ENCODE measurements around the gene ZNF283.
"Not testable (repeated sequence)": the region's sequence is repeated elsewhere in the genome, so short reads cannot be mapped to it uniquely, and the experiment has no call there.

The ZNF283 gene

DNA sequence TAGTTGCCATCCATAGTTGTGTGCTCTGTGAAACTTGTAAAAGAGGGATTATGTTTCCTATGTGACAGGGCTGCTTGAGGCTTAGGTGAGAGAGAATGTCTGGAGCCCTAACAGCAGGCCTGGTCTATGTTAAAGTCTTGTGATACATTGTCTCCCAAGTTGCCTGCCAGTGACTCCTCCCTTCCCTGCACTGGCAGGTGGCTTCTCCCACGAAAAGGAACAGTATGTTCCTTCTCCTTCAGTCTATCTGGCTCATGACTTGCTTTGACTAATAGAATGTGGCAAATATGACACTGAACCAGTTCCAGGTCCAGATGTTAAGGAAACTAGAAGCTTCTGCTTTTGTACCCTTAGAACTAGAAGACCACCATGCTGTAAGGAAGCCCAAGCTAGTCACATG is 40.5 kb upstream of the ZNF283 start:
- no peak overlapping the region for H3K4me3 ChIP-seq (ENCODE audit: low read length)
- H3K36me3 ChIP-seq (ENCODE audit: insufficient read depth, low read length), result no peaks in the 10 kb centered on the region

DNA sequence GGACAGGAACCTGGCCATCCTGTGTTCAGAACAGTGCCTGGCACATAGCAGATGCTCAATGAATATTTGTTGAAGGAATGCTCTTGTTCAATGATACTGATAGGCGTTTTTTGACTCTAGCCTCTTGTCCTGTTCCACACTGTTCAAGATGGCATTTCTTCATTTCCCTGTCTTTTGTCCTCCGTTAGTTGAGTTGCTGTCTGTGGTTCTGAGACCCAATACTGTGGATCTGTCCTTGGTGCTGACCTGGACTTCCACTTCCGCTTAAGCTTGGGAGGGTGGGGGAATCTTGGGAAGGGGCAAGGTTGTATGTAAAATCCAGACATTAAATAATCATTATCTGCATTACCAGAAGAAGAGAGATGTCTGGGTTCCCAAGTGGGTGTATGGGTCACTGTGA is 38.1 kb upstream of the ZNF283 start:
- Histone ChIP-seq H3K27me3 (ENCODE audit: insufficient read depth, low read length) (peaks cover 2% of the 10 kb centered on the region), H3K4me3 (ENCODE audit: low read length) (no peak overlapping the region), H3K9me3 (ENCODE audit: low read length) (no peaks in the 10 kb centered on the region)

More for the DNA sequence above, 40.5 kb upstream of the ZNF283 start:
- H2AFZ ChIP-seq (ENCODE audit: low read depth, low read length), result no peak overlapping the region
- H3K27me3 ChIP-seq (ENCODE audit: insufficient read depth, low read length), result no peaks in the 10 kb centered on the region
- no peaks in the 10 kb centered on the region for H3K9me3 ChIP-seq (ENCODE audit: low read length)
- H3K4me1 ChIP-seq (ENCODE audit: insufficient read depth, low read length), result peaks cover 3% of the 10 kb centered on the region

DNA sequence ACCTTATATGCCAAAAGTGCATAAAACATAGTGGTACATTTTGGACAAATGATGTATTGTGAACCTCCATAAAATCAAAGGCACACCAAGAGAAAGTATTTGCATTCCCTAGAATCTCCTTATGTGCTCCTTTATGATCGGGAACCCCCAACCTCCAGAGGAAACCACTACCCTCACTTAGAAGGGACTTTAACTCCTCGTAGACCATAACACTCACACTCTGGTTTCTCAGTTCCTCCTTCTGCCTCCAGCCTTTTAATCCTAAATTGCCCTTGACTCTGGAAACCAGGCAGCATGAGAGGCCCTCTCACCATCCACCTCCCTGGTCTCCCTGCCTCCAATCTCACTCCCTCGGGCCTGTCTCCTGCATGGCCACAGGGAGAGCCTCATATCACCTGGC is 36.5 kb upstream of the ZNF283 start:
- Histone ChIP-seq H3K27me3 (ENCODE audit: insufficient read depth, low read length) (peaks cover 2% of the 10 kb centered on the region), H3K4me1 (ENCODE audit: insufficient read depth, low read length) (no peaks in the 10 kb centered on the region), H3K9me3 (ENCODE audit: low read length) (peaks cover 2% of the 10 kb centered on the region), H3K36me3 (ENCODE audit: insufficient read depth, low read length) (no peaks in the 10 kb centered on the region), H2AFZ (ENCODE audit: low read depth, low read length) (no peak overlapping the region), H3K4me3 (ENCODE audit: low read length) (no peak overlapping the region)

More for the DNA sequence above, 38.1 kb upstream of the ZNF283 start:
- Histone ChIP-seq H2AFZ (ENCODE audit: low read depth, low read length) (no peak overlapping the region), H3K36me3 (ENCODE audit: insufficient read depth, low read length) (no peaks in the 10 kb centered on the region), H3K4me1 (ENCODE audit: insufficient read depth, low read length) (peaks cover 3% of the 10 kb centered on the region)

DNA sequence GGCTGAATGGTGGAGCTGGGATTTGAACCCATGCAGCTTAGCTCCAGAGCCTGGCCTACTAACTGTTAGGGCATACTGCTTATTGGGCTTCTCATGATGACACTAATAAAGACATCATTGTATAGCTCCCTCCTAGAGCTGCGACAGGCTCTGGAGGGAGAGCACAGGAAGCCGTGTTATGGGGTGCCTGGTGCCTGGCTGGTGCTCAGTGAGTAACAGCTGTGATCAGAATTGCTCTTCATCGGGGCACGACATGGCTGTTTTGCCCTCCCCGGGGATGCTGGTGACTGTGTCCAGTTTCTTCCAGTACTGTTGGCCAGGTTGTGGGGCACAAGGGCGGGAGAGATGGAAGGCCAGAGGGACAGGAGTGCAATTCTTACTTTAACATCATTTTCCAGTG is 30.0 kb upstream of the ZNF283 start:
- Histone ChIP-seq H3K27me3 (ENCODE audit: insufficient read depth, low read length) (peaks cover 47% of the 10 kb centered on the region), H3K36me3 (ENCODE audit: insufficient read depth, low read length) (no peaks in the 10 kb centered on the region), H3K4me3 (ENCODE audit: low read length) (no peak overlapping the region), H3K9me3 (ENCODE audit: low read length) (peaks cover 8% of the 10 kb centered on the region), H3K4me1 (ENCODE audit: insufficient read depth, low read length) (peaks cover 2% of the 10 kb centered on the region), H2AFZ (ENCODE audit: low read depth, low read length) (no peak overlapping the region)

DNA sequence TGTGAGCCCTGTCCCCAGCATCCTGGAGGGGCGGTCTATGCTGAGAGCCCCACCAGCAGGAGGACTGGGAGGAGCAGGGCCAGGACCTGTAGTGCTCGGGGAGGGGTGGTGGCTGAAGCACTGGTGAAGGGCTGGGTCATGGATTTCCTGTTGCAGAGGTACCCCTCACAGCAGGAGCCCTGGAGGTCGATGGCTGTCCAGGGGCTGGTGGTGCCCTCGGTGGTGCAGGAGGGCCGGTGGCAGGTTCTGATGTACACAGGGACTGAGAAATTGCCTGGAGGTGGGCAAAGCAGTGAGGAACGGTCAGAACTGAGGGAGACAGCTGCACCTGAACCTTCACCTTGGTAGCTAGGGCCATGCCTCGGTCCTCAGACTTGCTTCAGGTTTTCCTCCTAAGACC is 29.6 kb upstream of the ZNF283 start:
- Histone ChIP-seq H3K4me1 (ENCODE audit: insufficient read depth, low read length) (peaks cover 2% of the 10 kb centered on the region), H3K36me3 (ENCODE audit: insufficient read depth, low read length) (no peaks in the 10 kb centered on the region), H3K27me3 (ENCODE audit: insufficient read depth, low read length) (peaks cover 47% of the 10 kb centered on the region)

DNA sequence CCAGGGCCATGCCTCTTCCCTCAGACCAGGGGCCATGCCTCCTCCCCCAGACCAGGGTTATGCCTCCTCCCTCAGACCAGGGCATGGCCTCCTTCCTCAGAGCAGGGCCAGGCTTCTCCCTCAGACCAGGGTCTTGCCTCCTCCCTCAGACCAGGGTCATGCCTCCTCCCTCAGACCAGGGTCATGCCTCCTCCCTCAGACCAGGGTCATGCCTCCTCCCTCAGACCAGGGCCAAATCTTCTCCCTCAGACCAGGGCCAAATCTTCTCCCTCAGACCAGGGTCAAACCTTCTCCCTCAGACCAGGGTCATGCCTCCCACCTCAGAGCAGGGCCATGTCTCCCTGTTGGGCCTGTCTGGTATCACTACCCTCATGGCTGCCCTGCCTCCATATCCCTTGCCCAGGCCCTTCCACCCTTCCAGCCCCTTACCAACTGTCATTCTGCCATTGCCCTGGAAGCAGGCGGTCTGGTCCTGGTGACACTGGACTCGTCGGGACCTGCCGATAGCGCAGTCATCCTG is 29.0 kb upstream of the ZNF283 start:
- Histone ChIP-seq H3K36me3 (ENCODE audit: insufficient read depth, low read length) (no peaks in the 10 kb centered on the region), H3K4me1 (ENCODE audit: insufficient read depth, low read length) (peaks cover 2% of the 10 kb centered on the region), H3K9me3 (ENCODE audit: low read length) (peaks cover 8% of the 10 kb centered on the region), H2AFZ (ENCODE audit: low read depth, low read length) (no peak overlapping the region), H3K4me3 (ENCODE audit: low read length) (no peak overlapping the region), H3K27me3 (ENCODE audit: insufficient read depth, low read length) (peaks cover 47% of the 10 kb centered on the region)

More for the DNA sequence above, 29.6 kb upstream of the ZNF283 start:
- Histone ChIP-seq H3K9me3 (ENCODE audit: low read length) (peaks cover 8% of the 10 kb centered on the region), H2AFZ (ENCODE audit: low read depth, low read length) (no peak overlapping the region), H3K4me3 (ENCODE audit: low read length) (no peak overlapping the region)

DNA sequence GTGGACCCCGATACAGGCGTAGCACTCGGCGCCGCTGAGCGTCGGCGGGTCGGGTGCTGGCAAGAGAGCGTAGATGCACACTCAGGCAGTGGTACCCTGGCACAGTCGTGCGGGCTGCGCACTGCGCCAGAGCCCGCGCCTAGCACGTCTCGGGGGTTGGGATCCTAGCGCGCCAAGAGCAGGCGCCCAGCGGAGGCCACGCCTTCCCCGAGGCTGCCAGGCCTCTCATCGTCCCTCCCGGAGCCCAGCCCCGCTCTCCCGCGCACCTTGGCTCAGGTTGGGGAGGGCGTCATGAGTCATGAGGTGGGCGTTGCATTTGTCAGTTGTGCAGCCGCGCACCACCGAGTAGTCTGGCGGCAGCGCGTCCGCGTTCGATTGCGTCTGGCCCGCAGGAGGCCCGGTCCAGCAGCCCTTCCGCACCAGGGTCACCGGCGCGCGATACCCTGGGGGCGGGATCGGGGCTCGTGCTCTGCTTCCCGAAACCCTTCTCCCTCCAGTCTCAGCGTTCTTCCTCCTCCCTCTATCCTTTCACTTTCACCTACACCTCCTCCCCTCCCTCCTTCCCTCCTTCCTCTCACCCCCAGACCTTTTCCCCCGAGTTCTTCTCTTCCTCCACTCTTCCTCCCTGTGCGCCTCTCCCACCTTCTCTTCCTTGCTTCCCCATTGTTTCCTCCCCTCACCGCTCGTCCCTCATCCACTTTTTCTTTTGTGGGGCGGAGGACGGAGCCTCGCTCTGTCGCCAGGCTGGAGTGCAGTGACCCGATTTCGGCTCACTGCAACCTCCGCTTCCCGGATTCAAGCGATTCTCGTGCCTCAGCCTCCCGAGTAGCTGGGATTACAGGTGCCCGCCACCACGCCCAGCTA is 28.3 kb upstream of the ZNF283 start:
- Histone ChIP-seq H3K27me3 (ENCODE audit: insufficient read depth, low read length) (peaks cover 44% of the 10 kb centered on the region), H3K4me3 (ENCODE audit: low read length) (peak overlapping the region; percentile 4), H3K9me3 (ENCODE audit: low read length) (peaks cover 8% of the 10 kb centered on the region), H2AFZ (ENCODE audit: low read depth, low read length) (peak overlapping the region; percentile 51), H3K4me1 (ENCODE audit: insufficient read depth, low read length) (peaks cover 2% of the 10 kb centered on the region), H3K36me3 (ENCODE audit: insufficient read depth, low read length) (no peaks in the 10 kb centered on the region)

DNA sequence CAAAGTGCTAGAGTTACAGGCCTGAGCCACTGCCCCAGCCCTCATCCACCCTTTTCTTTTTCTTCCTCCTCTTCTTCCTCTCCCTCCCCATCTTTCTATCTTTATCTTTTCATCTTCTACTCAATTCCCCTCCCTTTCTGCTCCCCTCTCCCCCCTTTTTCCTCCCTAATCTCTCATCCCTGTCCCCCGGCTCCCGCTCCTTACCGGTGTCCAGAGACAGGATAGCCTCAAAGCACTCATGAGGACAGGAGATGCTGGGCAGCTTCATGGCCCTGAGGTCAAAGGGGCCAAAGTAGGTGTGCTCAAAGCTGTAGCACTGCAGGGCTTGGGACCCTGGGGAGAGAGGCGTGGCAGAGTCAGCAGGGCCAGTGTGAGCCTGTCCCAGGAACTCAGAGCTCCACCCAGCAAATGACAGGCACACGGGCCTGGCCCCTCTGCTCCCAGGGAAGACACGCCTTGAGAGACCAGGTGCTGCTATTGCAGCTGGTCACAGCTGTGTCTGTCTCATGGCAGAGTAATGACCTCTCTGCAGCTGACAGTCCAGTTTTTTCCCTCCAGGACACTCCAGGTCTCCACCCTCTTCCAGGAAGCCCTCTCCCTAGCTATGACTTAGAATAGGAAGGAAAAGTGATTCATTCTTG is 27.5 kb upstream of the ZNF283 start:
- H3K36me3 ChIP-seq (ENCODE audit: insufficient read depth, low read length), result no peaks in the 10 kb centered on the region
- peaks cover 9% of the 10 kb centered on the region for H3K9me3 ChIP-seq (ENCODE audit: low read length)
- peaks cover 44% of the 10 kb centered on the region for H3K27me3 ChIP-seq (ENCODE audit: insufficient read depth, low read length)
- no peak overlapping the region for H3K4me3 ChIP-seq (ENCODE audit: low read length)
- peaks cover 2% of the 10 kb centered on the region for H3K4me1 ChIP-seq (ENCODE audit: insufficient read depth, low read length)
- H2AFZ ChIP-seq (ENCODE audit: low read depth, low read length), result no peak overlapping the region

DNA sequence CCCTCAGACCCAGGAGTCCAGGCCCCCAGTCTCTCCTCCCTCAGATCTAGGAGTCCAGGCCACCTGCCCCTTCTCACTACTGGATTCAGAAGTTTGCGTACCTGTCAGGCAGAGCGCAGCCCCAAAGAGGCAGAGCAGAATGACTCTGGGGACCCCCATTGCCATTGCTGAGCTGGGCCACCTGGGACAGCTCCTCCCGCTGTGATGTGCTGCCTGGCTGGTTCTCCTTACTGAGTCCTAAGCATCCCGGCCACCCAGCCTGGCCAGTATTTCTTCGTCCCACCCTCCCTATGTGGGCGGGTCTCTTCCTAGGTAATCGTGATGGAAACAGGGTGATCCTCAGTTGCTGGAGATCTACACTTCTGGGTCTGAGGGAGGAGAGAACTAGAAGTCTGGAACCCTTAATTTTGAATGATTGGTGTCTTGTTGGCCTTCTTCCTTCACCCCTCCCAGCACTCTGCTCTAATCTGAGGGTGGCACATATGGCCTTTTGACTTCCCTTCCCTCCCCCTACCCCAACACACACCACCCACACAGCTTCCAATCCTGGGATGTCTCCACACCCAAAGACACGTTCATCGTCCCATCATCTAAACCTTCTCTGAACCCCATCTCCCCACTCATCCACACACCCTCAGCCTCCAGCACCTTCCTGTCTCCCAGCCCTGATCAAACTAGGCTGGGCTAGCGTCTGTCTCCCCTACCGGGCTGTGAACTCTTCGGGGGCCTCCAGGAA is 24.7 kb upstream of the ZNF283 start, which contains the start of gene LYPD5:
LYPD5 (minus strand) TSS at position 232 of the 736 bp plus-strand sequence; CDS start at position 165, 67 bp downstream.
- H3K4me3 ChIP-seq (ENCODE audit: low read length), result no peak within 1 kb of the TSS
- H3K9me3 ChIP-seq (ENCODE audit: low read length), result peaks cover 3% of the 10 kb centered on the region
- no peak within 1 kb of the TSS for H2AFZ ChIP-seq (ENCODE audit: low read depth, low read length)
- H3K27me3 ChIP-seq (ENCODE audit: insufficient read depth, low read length), result peaks cover 31% of the 10 kb centered on the region
- H3K4me1 ChIP-seq (ENCODE audit: insufficient read depth, low read length), result peaks cover 2% of the 10 kb centered on the region
- H3K36me3 ChIP-seq (ENCODE audit: insufficient read depth, low read length), result no peaks in the 10 kb centered on the region

DNA sequence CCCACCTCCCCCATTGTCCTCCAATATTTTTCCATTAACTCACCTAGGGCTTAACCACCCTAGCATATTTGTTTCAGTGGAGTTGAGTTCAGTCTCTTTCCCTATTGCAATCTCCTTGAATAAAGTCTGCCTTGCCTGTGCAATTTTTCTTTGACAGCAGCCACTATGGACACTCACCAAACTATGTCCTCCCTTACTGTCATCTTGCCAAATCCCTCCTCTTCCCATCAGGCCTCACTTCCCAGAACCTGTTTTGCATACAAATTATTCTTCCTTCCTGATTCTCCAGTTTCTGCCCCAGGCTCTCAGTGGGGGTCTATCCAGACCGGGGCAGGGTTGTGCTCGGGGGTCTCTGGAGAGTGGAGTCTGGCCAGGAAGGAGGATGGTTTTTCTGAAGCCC is 22.7 kb upstream of the ZNF283 start:
- Histone ChIP-seq H3K36me3 (ENCODE audit: insufficient read depth, low read length) (no peaks in the 10 kb centered on the region), H3K4me1 (ENCODE audit: insufficient read depth, low read length) (no peaks in the 10 kb centered on the region), H3K4me3 (ENCODE audit: low read length) (no peak overlapping the region), H3K27me3 (ENCODE audit: insufficient read depth, low read length) (peaks cover 12% of the 10 kb centered on the region), H2AFZ (ENCODE audit: low read depth, low read length) (no peak overlapping the region), H3K9me3 (ENCODE audit: low read length) (peaks cover 1% of the 10 kb centered on the region)

DNA sequence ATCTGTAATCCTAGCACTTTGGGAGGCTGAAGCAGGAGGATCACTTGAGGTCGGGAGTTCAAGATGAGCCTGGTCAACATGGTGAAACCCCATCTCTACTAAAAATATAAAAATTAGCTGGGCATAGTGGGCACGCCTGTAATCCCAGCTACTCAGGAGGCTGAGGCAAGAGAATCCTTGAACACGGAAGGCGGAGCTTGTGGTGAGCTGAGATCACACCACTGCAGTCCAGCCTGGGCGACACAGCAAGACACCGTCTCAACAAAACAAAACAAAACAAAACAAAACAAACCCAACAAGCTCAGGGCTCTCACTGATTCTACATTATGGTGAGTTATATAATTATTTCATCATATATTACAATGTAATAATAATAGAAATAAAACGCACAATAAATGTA is 20.7 kb upstream of the ZNF283 start:
- not testable (repeated sequence) for H3K4me1 ChIP-seq (ENCODE audit: insufficient read depth, low read length); H3K9me3 ChIP-seq (ENCODE audit: low read length); H3K36me3 ChIP-seq (ENCODE audit: insufficient read depth, low read length); H2AFZ ChIP-seq (ENCODE audit: low read depth, low read length); H3K27me3 ChIP-seq (ENCODE audit: insufficient read depth, low read length); H3K4me3 ChIP-seq (ENCODE audit: low read length)

DNA sequence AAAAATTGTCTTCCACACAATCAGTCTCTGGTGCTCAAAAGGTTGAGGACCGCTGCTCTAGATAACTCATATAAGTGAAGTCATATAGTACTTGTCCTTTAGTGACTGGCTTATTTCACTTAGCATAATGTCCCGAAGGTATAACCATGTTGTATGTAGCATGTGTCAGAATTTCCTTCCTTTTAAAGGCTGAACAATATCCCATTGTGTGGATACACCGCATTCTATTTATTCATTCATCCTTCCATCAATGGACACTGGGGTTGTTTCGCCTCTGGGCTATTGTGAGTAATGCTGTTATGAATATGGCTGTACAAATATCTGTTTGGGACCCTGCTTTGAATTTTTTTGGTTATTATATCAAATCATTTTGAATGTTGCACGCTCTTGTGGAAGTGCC is 20.3 kb upstream of the ZNF283 start:
- Histone ChIP-seq H3K27me3 (ENCODE audit: insufficient read depth, low read length) (no peaks in the 10 kb centered on the region), H3K4me3 (ENCODE audit: low read length) (no peak overlapping the region), H2AFZ (ENCODE audit: low read depth, low read length) (no peak overlapping the region), H3K36me3 (ENCODE audit: insufficient read depth, low read length) (no peaks in the 10 kb centered on the region), H3K4me1 (ENCODE audit: insufficient read depth, low read length) (no peaks in the 10 kb centered on the region), H3K9me3 (ENCODE audit: low read length) (peaks cover 1% of the 10 kb centered on the region)

DNA sequence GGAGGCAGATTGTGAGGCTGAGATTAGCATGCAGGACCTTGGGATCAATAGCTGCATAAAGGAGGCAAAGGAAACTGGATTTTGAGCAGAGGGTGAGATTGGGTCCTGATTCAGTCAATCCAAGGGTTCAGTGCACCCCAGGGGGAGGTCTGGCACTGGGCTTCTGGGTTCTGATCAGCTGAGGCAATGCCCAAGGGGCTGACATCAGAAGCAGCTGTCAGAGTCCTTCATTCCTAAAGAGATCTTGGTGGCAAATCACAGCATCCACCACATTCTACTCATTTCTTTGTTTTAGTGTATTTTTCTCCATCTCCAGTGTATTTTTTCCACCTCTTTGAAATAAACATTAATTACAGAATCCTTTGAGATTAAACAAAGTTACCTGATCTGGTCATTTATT is 19.5 kb upstream of the ZNF283 start:
- H3K4me1 ChIP-seq (ENCODE audit: insufficient read depth, low read length), result no peaks in the 10 kb centered on the region
- H3K36me3 ChIP-seq (ENCODE audit: insufficient read depth, low read length), result no peaks in the 10 kb centered on the region
- no peak overlapping the region for H2AFZ ChIP-seq (ENCODE audit: low read depth, low read length)
- H3K27me3 ChIP-seq (ENCODE audit: insufficient read depth, low read length), result no peaks in the 10 kb centered on the region
- peaks cover 1% of the 10 kb centered on the region for H3K9me3 ChIP-seq (ENCODE audit: low read length)
- H3K4me3 ChIP-seq (ENCODE audit: low read length), result no peak overlapping the region
